ENCODE data around the gene PGGHG.
"Not testable (repeated sequence)": the region's sequence is repeated elsewhere in the genome, so short reads cannot be mapped to it uniquely, and the experiment has no call there.

Gene PGGHG

GRCh38 chr11:299081-299891, 10.4 kb downstream of the PGGHG start, which contains the start of gene IFITM5:
TSS of gene IFITM5 (minus strand) at chr11:299526. CDS start at chr11:299490, 36 bp downstream.
- DNase-seq, result no peak

DNA sequence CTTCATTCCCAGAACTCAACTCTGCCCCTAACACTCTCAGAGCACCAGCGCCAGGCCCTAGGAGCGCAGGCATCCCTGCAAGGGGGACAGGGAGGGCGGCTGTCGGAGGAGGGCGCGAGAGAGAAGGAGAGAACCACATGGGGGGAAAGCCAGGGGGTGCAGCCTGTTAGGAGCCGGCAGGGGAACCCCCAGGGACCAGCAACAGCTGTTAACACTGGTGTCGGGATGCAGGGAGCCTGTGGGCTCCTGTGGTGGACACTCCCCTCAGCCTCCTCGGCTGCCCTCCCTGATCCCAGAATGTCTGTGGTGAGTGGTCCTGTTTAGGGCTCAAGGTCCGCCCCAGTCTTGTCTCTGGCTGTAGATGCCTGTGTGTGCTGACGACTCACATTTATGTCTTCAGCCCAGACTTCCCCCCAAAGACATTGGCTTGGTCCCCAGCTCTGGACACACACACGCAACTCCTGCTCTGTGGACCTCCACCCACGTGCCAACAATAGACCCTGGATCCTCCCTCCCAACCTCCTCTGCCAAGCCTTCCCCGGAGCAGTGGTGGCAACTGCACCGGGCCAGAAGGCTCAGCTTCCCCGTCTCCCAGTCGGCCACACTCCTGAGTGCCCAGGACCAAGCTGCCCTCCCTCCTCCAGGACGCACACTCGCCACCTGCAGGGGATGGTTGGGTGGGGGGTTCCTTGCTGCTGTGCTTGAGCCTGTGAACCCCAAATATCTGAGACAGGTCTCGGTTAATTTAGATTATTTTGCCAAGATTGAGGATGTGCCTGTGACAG, 11.2 kb downstream of the PGGHG start:
- no peak for DNase-seq

DNA sequence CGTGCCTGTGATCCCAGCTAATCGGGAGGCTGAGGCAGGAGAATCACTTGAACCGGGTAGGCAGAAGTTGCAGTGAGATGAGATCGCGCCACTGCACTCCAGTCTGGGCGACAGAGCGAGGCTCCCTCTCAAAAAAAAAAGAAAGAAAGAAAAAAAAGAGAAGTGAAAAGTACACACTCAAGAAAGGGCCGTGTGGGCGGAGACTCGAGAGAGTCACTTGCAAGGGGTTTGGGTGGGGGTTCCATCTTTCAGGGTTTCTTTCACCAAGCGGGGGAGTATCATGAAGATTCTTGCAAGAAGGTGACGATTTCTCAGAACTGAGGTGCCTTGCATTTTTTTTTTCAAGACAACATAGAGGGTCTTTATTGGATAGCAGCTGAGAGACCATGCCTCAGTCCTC, 14.4 kb downstream of the PGGHG start:
- DNase-seq, result no peak

DNA sequence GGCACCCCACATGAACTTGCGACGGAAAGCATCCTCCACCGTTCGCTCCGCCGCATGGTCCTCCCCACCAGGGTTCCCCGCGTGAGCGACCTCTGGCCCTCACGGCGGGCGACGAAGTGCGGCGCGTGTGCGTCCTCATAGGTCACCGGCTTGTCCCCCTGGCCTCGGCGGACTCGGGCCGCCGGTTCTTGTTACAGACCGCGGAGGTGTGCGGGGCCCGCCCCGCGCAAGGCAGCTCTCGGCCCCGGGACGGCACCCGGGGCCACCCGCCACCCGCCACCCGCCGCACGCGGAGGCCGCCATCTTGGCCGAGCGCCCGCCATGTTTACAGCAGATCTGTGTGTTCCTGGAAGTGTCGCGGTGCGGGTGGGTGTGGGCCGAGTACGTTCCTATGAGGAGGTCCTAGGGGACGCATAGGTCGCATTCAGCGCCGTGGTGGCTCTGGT, 15.2 kb downstream of the PGGHG start:
- DNase-seq, result no peak

DNA sequence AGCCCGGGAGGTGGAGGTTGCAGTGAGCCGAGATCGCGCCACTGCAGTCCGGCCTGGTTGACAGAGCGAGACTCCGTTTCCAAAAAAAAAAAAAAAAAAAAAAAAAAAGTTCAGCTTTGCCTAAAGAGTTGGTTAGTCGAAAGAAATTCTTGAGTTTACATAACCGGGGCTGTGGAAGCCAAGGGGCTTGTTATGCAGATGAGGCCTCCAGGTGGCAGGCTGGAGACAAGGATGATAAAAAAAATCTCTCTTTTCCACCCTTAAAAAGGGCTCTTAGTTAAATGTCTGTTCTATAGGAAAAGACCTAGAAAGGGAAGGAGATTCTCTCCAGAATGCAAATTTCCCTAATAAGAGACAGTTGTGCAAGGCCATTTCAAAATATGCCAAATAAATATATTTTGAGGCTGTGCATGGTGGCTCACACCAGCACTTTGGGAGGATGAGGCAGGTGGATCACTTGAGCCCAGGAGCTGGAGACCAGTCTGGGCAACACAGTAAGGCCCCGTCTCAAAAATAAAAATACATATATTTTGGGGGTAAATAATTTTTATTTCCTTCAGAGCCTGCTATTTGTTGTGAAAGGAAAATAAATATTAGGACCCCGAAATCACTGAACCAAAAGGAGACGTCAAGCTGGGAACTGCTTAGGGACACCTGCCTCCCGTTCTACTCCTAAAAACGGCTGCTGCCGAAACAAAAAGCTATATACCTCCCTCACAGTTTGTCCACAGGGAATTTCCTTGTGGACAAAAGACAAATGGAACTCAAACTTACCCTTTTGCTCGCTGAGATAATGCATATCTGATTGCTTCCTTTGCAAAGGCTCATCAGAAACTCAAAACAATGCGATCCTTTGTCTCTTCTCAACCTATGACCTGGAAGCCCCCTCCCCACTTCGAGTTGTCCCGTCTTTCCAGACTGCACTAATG, 16.3 kb downstream of the PGGHG start:
- peak; percentile 7 for DNase-seq

DNA sequence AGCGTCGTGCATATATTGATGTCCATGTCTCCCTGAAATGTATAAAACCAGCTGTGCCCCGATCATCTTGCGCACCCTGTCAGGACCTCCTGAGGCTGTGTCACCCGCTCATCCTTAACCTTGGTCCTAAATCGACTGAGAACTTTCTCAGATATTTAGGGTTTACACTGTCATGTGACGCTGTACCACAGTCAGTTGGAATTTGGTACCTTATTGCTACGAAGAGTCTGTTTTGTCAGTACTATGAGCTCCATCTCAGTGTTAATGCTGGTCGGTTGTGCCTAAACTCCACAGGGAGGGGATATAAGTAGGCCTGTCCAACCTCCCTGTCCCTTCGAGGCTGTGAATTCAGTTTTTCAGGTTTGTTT, 16.9 kb downstream of the PGGHG start:
- DNase-seq, result no peak

DNA sequence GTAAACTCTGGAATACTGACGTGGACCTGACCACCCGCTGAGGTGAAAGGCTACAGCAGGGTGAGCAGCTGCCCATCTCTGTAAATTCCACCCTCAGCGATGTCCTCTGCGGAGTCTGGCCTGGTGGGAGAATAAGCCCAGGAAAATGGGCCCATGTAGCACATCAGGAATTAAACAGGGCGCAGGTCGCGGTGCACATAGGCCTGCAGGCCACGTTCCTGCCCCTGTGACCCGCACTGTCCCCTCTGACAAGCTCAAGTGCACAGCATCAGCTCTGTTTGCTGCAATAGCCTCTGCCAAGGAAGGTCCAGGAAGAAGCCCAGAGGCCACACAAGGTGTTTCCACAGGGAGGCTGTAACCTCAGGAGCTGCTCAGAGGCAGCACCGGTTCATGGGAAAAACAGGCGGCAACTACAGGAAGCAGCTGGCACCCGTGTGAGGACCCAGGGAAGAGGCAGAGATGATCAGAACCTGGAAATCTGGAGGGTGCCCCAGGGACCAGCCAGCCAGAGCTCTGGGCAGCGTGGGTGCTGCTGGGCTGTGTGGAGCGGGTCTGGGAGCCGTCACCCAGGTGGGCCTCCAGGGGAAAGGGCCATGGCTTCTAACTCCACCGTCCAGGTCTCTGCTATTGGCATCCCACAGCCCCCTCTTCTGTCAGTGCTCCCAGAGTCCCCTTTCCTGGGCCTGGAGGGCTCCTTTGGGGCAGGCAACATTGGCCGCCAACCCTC, 17.9 kb downstream of the PGGHG start:
- no peak for DNase-seq

- DNase-seq, result peak; percentile 83
These were observed 19.1 kb downstream of the PGGHG start, which contains the start of gene IFITM2 for GRCh38 chr11:307766-308708. TSS of gene IFITM2 (plus strand) at chr11:307816. CDS start at chr11:308193, 377 bp downstream.

GRCh38 chr11:308740-309665, 20.1 kb downstream of the PGGHG start:
- DNase-seq, result not testable (repeated sequence)

- not testable (repeated sequence) for DNase-seq
These were observed 21.1 kb downstream of the PGGHG start for GRCh38 chr11:309979-310572.

GRCh38 chr11:311013-311748, 22.3 kb downstream of the PGGHG start:
- not testable (repeated sequence) for DNase-seq

DNA sequence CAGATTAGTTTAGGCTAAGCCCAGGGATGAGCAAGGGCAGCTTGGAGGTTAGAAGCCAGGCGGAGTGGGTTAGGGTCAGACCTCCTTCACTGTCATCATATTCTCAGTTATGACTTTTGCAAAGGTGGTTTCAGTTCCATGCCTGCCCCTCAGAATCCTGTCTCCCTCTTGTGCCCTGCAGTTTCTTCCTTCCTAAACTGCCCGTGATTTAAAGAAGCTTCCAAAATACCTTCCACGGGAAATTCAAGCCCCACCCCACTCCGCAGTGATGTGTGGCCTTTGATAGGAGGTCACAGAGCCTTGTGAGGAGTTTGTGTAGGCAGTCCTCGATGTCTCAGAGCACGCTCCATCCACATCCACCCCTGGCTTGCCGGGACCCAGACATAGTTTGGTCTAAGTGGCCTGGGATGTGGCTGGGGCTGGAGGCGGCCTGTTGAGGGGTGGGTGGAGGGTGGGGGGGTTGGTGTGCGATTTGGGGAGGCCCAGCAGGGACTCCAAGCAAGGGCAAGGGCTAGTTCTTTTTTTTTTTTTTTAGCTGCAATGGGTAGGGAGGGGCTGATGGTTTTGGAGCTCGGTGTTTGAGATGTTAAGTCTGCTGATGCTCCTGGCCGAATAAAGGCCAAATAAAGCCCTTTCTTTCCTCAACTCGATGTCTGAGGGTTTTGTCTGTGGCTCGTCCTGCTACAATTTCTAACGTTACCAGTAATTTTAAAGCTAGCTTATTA, 23.3 kb downstream of the PGGHG start:
- no peak for DNase-seq

DNA sequence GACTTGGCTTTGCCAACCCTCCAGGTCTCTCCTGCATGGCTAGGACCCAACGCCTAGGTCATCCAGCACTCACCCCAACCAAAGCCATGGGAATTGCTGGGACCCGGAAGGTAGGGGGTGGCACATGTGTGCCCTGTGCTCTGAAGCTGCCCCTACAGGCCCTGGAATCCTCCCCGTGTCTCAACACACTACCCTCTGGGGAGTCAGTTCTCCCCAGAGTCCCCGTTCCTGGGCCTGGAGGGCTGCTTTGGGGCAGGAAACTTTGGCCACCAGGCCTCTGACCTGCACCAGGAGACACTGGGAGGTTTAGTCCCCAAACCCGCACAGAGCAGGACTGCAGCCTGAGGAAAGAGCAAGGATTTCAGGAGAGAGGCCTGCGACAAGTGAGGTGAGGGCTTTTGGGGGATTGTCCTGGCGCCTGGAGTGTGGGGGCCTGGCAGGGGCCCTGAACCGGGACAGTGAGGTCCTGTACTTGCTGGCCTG, 24.4 kb downstream of the PGGHG start:
- DNase-seq, result peak; percentile 28

- peak; percentile 72 for DNase-seq
These were observed 25.0 kb downstream of the PGGHG start, which contains the start of gene IFITM1 for GRCh38 chr11:313787-314553. TSS of gene IFITM1 (plus strand) at chr11:314040. CDS start at chr11:314171, 131 bp downstream.

DNA sequence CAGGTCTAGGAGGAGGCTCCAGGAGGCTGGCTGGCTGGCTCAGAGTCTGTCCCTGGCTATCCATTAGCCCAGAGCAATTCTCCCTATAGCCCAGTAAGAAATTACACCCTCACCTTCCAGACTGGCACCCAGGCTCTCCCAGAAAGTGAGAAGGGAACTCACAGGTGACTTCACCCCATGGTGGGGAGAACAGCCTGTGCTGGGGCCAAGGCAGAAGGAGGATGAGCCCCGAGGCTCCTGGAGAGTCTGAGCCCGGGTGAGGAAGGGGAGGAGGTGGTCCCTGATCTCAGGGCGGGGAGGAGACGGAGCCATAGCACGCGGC, 25.6 kb downstream of the PGGHG start:
- not testable (repeated sequence) for DNase-seq

GRCh38 chr11:315051-315481, 26.1 kb downstream of the PGGHG start:
- DNase-seq, result no peak

DNA sequence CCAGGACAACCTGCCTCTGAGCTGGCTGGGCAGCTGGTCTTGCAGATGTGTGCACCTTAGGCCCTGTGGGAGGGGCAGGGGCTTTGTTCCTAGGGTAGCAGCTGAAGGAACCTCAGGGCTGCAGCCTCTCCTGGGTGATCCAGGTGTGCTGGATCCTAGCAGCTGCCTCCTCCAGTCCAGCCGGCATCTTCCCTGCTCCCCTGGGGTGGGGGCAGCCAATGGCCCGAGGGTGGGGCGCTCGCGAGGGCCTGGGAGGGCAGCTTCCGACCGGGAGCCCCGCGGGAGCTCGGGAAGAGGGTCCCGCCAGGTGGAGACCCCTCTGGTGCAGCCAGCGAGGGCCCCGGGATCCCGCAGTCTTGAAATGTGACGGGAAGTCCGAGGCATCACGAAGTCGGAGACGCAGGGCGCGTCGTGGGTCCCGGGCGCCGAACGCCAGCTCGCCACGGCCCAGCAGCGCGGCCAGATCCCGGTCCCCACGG, 26.6 kb downstream of the PGGHG start:
- DNase-seq, result no peak
